B cell (primary cell): ENCODE results near the gene CEP120. TPM values are rescaled to one million over a fixed set of nuclear protein-coding genes. Genes with fewer than 3 reads are reported as not detected.
A peak's percentile ranks its signal among the peaks of the same experiment; 100 is the strongest.

ENCODE experiments used
- ATAC-seq: fragments of 200-7000 bp; cut with Tn5 transposase; one replicate; pipeline ENCODE4 v1.10.0; 2021; ENCODE audit warnings: low read depth, mild to moderate bottlenecking, moderate number of reproducible peaks, moderate library complexity
- CTCF ChIA-PET: fragments of 350-600 bp; sonication (Branson Sonifier 250); formaldehyde crosslinking; loops from one replicate; lab custom pipeline; 2021; ENCODE audit warnings: antibody characterized with exemption, inconsistent platforms; lab: Charles Lee
- POLR2A ChIA-PET: fragments of 350-600 bp; sonication (Branson Sonifier 250); formaldehyde crosslinking; loops from one replicate; lab custom pipeline; 2021; ENCODE audit warnings: antibody characterized with exemption; lab: Charles Lee
- DNase-seq: peaks from one replicate; pipeline ENCODE4 v3.0.0; 2013
- H2AFZ ChIP-seq: 2 replicates; pipeline ENCODE4 v1.6.1; 2012; ENCODE audit warnings: mild to moderate bottlenecking, low read depth, low read length; ENCODE audit not compliant: insufficient read depth, poor library complexity, severe bottlenecking
- H3K27ac ChIP-seq, 2 donors: 1 replicate in 1 of 2; 2 replicates in 1 of 2; pipeline ENCODE4 v1.5.1; 2012 to 2013; ENCODE audit warnings: low read length in 2 of 2, mild to moderate bottlenecking in 2 of 2, moderate library complexity in 1 of 2
- H3K27me3 ChIP-seq, 4 experiments: fragments of 200-600 bp in 1 of 4; sonication (generic) in 1 of 4; replicated peaks in 1 of 4; 1 replicate in 2 of 4; 2 replicates in 2 of 4; pipeline versions ENCODE4 v1.6.1 to v1.7.0; 2013 to 2016; ENCODE audit warnings: low read length in 3 of 4, mild to moderate bottlenecking in 2 of 4, mixed read lengths in 1 of 4, moderate library complexity in 1 of 4; ENCODE audit not compliant: insufficient read depth in 4 of 4, control insufficient read depth in 3 of 4; ENCODE audit errors: control extremely low read depth in 1 of 4
- H3K36me3 ChIP-seq, 2 experiments: replicated peaks in 1 of 2; 1 replicate in 1 of 2; 2 replicates in 1 of 2; pipeline versions ENCODE4 v1.6.1 to v1.7.1; 2013; ENCODE audit warnings: low read length in 1 of 2; ENCODE audit not compliant: insufficient read depth in 2 of 2, control insufficient read depth in 1 of 2; ENCODE audit errors: control extremely low read depth in 1 of 2, extremely low read depth in 1 of 2
- H3K4me1 ChIP-seq, 2 donors: fragments of 200-600 bp in 1 of 2; sonication (generic) in 1 of 2; 1 replicate in 1 of 2; 2 replicates in 1 of 2; pipeline versions ENCODE4 v1.5.1 to v1.6.1; 2013 to 2017; ENCODE audit warnings: low read length in 2 of 2; ENCODE audit not compliant: control insufficient read depth in 2 of 2, insufficient read depth in 2 of 2
- H3K4me2 ChIP-seq: replicated peaks from 2 replicates; pipeline ENCODE3; 2012; ENCODE audit warnings: mild to moderate bottlenecking, low read depth, low read length; ENCODE audit not compliant: poor library complexity, severe bottlenecking
- H3K4me3 ChIP-seq, 5 experiments: fragments of 200-600 bp in 1 of 5; sonication (generic) in 1 of 5; 1 replicate in 3 of 5; 2 replicates in 2 of 5; pipeline versions ENCODE4 v1.5.1 to v1.7.0; 2011 to 2016; ENCODE audit warnings: low read length in 4 of 5, mild to moderate bottlenecking in 4 of 5, low read depth in 2 of 5, control low read depth in 1 of 5, moderate library complexity in 1 of 5; ENCODE audit not compliant: insufficient read depth in 1 of 5; ENCODE audit errors: control extremely low read depth in 1 of 5, extremely low read depth in 1 of 5
- H3K79me2 ChIP-seq: fragments of 200-600 bp; sonication (generic); one replicate; pipeline ENCODE4 v1.6.0; 2016; ENCODE audit warnings: low read length; ENCODE audit not compliant: control insufficient read depth, insufficient read depth
- H3K9ac ChIP-seq: fragments of 200-600 bp; sonication (generic); 2 replicates; pipeline ENCODE4 v1.6.1; 2017; ENCODE audit warnings: mild to moderate bottlenecking, low read length, moderate library complexity
- H3K9me3 ChIP-seq, 3 donors: one replicate each; pipeline versions ENCODE4 v1.6.1 to v1.7.1; 2013; ENCODE audit warnings: low read length in 2 of 3; ENCODE audit not compliant: control insufficient read depth in 2 of 3, insufficient read depth in 1 of 3; ENCODE audit errors: control extremely low read depth in 1 of 3
- H4K20me1 ChIP-seq: 2 replicates; pipeline ENCODE4 v1.6.0; 2012; ENCODE audit warnings: mild to moderate bottlenecking, low read length; ENCODE audit not compliant: insufficient read depth, control insufficient read depth, poor library complexity, severe bottlenecking
- H3K27ac Mint-ChIP-seq: one replicate; pipeline ENCODE4 v1.8.0; 2021; ENCODE audit warnings: mixed read lengths
- H3K27me3 Mint-ChIP-seq: one replicate; pipeline ENCODE4 v1.8.0; 2021; ENCODE audit warnings: mixed read lengths
- H3K4me1 Mint-ChIP-seq: one replicate; pipeline ENCODE4 v1.8.0; 2021; ENCODE audit warnings: mixed read lengths
- H3K4me3 Mint-ChIP-seq: one replicate; pipeline ENCODE4 v1.8.0; 2021; ENCODE audit warnings: mixed read lengths
- H3K9me3 Mint-ChIP-seq: one replicate; pipeline ENCODE4 v1.8.0; 2022; ENCODE audit warnings: mixed read lengths; ENCODE audit not compliant: insufficient read depth
- CTCF ChIP-seq: fragments of 200-600 bp; IDR thresholded peaks from one replicate; pipeline ENCODE4 v1.8.0; 2022; ENCODE audit warnings: antibody characterized with exemption, mild to moderate bottlenecking
- EZH2 ChIP-seq: IDR thresholded peaks from 2 replicates; pipeline ENCODE4 v1.6.1; 2012; ENCODE audit warnings: borderline replicate concordance, low read depth, mild to moderate bottlenecking, moderate library complexity, low read length; ENCODE audit not compliant: insufficient read depth, poor library complexity, severe bottlenecking
- WGBS: methylation state at CpG from one replicate; pipeline ENCODE4 v1.1.5; 2013; ENCODE audit warnings: missing lambda C conversion rate; ENCODE audit not compliant: insufficient coverage; 5-methylcytosine and 5-hydroxymethylcytosine counted together
- intact Hi-C: fragments of 100-400 bp; cut with micrococcal nuclease; formaldehyde crosslinking; loops from one replicate; pipeline ENCODE4 v1.10.0; 2022
- polyA plus RNA-seq: library from polyadenylated mRNA; depleted of rRNA; stranded (reverse); fragments of >200 nt; gene quantifications from 2 replicates; pipeline ENCODE4 v1.2.3, GENCODE V29; 2012
- total RNA-seq, 2 donors: library from RNA; stranded (reverse); fragments of 120-200 nt in 1 of 2; gene quantifications; 1 replicate in 1 of 2; 2 replicates in 1 of 2; pipeline versions ENCODE4 v1.2.3 to v1.2.4, GENCODE V29; 2013 to 2022

The CEP120 gene
- total and polyA plus RNA-seq, 2 donors (not counting 1 experiment from before 2014, with no cell fraction given) = 15.7 to 89.7 TPM

- H3K27ac Mint-ChIP-seq = no peak overlapping the region
- no peak overlapping the region for H3K4me3 ChIP-seq
- TF ChIP-seq EZH2 (no peak), CTCF (peak; percentile 56)
- no peak overlapping the region for H3K27ac ChIP-seq
- H3K27me3 ChIP-seq = no peaks in the 10 kb centered on the region
- H3K4me1 ChIP-seq = no peaks in the 10 kb centered on the region
- no peaks in the 10 kb centered on the region for H4K20me1 ChIP-seq
- DNase-seq (peak; percentile 40), ATAC-seq (no peak)
- H3K9ac ChIP-seq = no peak overlapping the region
- H3K9me3 Mint-ChIP-seq = no peaks in the 10 kb centered on the region
- CTCF ChIA-PET = interaction anchor here (0.8 to 6.8 kb wide), 15 partner anchors 9 to 872 kb away, joined by 3 to 31 read pairs (median 4); no protein-coding TSS in a partner anchor
- no peaks in the 10 kb centered on the region for H3K27me3 Mint-ChIP-seq
- H3K79me2 ChIP-seq = no peaks in the 10 kb centered on the region
- no peaks in the 10 kb centered on the region for H3K9me3 ChIP-seq
- POLR2A ChIA-PET = no interaction called here
- no peak overlapping the region for H3K4me3 Mint-ChIP-seq
- no peak overlapping the region for H2AFZ ChIP-seq
- H3K4me2 ChIP-seq = no peak overlapping the region
- 100% methylated on average over 1 of the region's 4 CpGs for WGBS
- no peaks in the 10 kb centered on the region for H3K4me1 Mint-ChIP-seq
- intact Hi-C loops = loop anchor here (2.0 to 5.0 kb wide), 4 partner anchors 474 to 869 kb away; no protein-coding TSS in a partner anchor
- peaks cover 24 to 49% of the 10 kb centered on the region in 2 experiments for H3K36me3 ChIP-seq
Measured at GRCh38 chr5:123371575-123372179, 51.5 kb downstream of the CEP120 start.

DNA sequence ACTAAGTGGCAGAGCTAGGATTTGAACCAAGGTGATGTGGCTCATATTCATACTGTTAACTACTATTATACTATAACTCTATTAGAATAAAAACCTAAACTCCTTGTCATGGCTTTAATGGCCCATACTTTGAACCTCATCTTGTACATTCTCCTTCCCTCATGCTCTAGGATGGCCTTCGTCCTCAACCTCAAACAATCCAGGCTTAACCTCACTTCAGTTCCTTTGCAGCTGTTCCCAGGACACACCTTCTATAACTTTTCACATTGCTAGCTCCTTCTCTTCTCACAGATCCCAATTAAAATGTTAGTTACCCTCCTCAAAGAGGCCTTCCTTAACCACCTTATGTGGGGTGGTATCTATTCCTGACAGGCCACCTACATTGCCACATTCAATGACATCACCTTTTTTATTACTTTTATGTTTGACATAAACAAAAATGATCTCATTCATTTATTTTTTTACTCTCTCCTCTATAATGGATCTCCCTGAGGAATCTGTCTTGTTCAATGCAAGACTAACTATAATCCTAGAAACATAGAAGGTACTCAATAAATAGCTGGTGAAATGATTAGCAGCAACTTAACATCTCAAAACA is 53.7 kb downstream of the CEP120 start:
- Mint-ChIP-seq H3K4me3 (no peak overlapping the region), H3K9me3 (no peaks in the 10 kb centered on the region), H3K27ac (no peak overlapping the region), H3K27me3 (no peaks in the 10 kb centered on the region), H3K4me1 (no peaks in the 10 kb centered on the region)
- H2AFZ ChIP-seq = no peak overlapping the region
- H3K9me3 ChIP-seq = no peaks in the 10 kb centered on the region
- no peaks in the 10 kb centered on the region for H3K4me1 ChIP-seq
- intact Hi-C loops = no loop called here
- ATAC-seq (no peak), DNase-seq (no peak)
- H3K4me3 ChIP-seq = no peak overlapping the region
- H3K79me2 ChIP-seq = no peaks in the 10 kb centered on the region
- whole genome bisulfite sequencing = 29% methylated on average over 1 of the region's 1 CpG
- POLR2A ChIA-PET = no interaction called here
- no peak overlapping the region for H3K9ac ChIP-seq
- no peak overlapping the region for H3K27ac ChIP-seq
- no peaks in the 10 kb centered on the region for H3K27me3 ChIP-seq
- no peaks in the 10 kb centered on the region for H4K20me1 ChIP-seq
- CTCF ChIA-PET = interaction anchor here (1.2 to 6.8 kb wide), 5 partner anchors 9 to 852 kb away, joined by 3 to 31 read pairs (median 7); partner anchors contain the start of gene CEP120
- peaks cover 21 to 35% of the 10 kb centered on the region in 2 experiments for H3K36me3 ChIP-seq
- TF ChIP-seq CTCF (no peak), EZH2 (no peak)
- no peak overlapping the region for H3K4me2 ChIP-seq
